HepG2 (cell line): ENCODE data around the gene S100A6. TPM values are rescaled to one million over a fixed set of nuclear protein-coding genes. Genes with fewer than 3 reads are reported as not detected.

Experiments
- DR1 ChIP-seq: sonication (generic); formaldehyde crosslinking; IDR thresholded peaks from 2 replicates; pipeline ENCODE4 v1.8.0; 2021; ENCODE audit warnings: mild to moderate bottlenecking, missing genetic modification reagents, inconsistent platforms
- HDAC2 ChIP-seq: sonication (generic); formaldehyde crosslinking; IDR thresholded peaks from 2 replicates; pipeline ENCODE4 v1.4.0; 2020; ENCODE audit warnings: missing genetic modification reagents
- HDAC6 ChIP-seq: fragments of 200-600 bp; sonication (generic); IDR thresholded peaks from 2 replicates; pipeline ENCODE4 v1.7.0; 2017; ENCODE audit warnings: mild to moderate bottlenecking, antibody characterized with exemption, low read length, low read depth
- KDM5A ChIP-seq: fragments of 200-600 bp; sonication (generic); IDR thresholded peaks from 2 replicates; pipeline ENCODE4 v1.7.0; 2018; ENCODE audit warnings: antibody characterized with exemption, mild to moderate bottlenecking, low read length, borderline replicate concordance
- NBN ChIP-seq: fragments of 450-650 bp; conservative IDR thresholded peaks from 2 replicates; pipeline ENCODE4 v1.6.1; 2017
- NR2F6 ChIP-seq, 2 experiments: IDR thresholded peaks; 2 replicates each; pipeline ENCODE4 v1.6.1; 2016; ENCODE audit warnings: antibody characterized with exemption in 1 of 2, mild to moderate bottlenecking in 1 of 2
- PHB2 ChIP-seq: fragments of 450-650 bp; IDR thresholded peaks from 2 replicates; pipeline ENCODE4 v1.6.1; 2018; ENCODE audit not compliant: partially characterized antibody
- SALL2 ChIP-seq: sonication (generic); formaldehyde crosslinking; IDR thresholded peaks from 2 replicates; pipeline ENCODE4 v1.8.1; 2023; ENCODE audit warnings: mild to moderate bottlenecking, missing genetic modification reagents, inconsistent platforms
- ZBTB25 ChIP-seq: IDR thresholded peaks from 2 replicates; pipeline ENCODE4 v1.6.1; 2018; ENCODE audit warnings: missing genetic modification reagents
- ZHX1 ChIP-seq: sonication (generic); formaldehyde crosslinking; IDR thresholded peaks from 2 replicates; pipeline ENCODE4 v1.8.1; 2022; ENCODE audit warnings: low read depth, mild to moderate bottlenecking, missing genetic modification reagents
- ZNF615 ChIP-seq: sonication (generic); formaldehyde crosslinking; IDR thresholded peaks from 2 replicates; pipeline ENCODE4 v1.5.0; 2020; ENCODE audit warnings: mild to moderate bottlenecking, missing genetic modification reagents, borderline replicate concordance
- ZNF674 ChIP-seq: sonication (generic); formaldehyde crosslinking; IDR thresholded peaks from 2 replicates; pipeline ENCODE4 v1.5.0; 2020; ENCODE audit warnings: low read depth, mild to moderate bottlenecking, missing genetic modification reagents
- ZNF776 ChIP-seq: sonication (generic); formaldehyde crosslinking; IDR thresholded peaks from 2 replicates; pipeline ENCODE4 v1.4.0; 2020; ENCODE audit warnings: mild to moderate bottlenecking, missing genetic modification reagents
- polyA plus RNA-seq, 8 experiments: library from polyadenylated mRNA; depleted of rRNA in 3 of 8; stranded (reverse) in 7 of 8; unstranded in 1 of 8; fragments of >200 nt; fragmentation: Illumina TruSeq in 4 of 8; extraction: Trizol in 4 of 8; gene quantifications; 2 replicates each; pipeline versions ENCODE4 v1.2.1 to v1.2.3, GENCODE V29; 2011 to 2016; ENCODE audit warnings: low read depth in 4 of 8, missing spikeins in 1 of 8, mixed read lengths in 1 of 8; ENCODE audit not compliant: insufficient read depth in 1 of 8
- total RNA-seq, 5 experiments: library from RNA; depleted of rRNA; stranded (reverse); fragments of >200 nt; fragmentation: Illumina TruSeq; extraction: Trizol; gene quantifications; 2 replicates each; pipeline ENCODE4 v1.2.3, GENCODE V29; 2016; ENCODE audit warnings: low read depth in 1 of 5
- TF ChIP-seq, protein P1 (sequence below): sonication (generic); formaldehyde crosslinking; IDR thresholded peaks from 2 replicates; pipeline ENCODE4 v1.4.0; 2020; ENCODE audit warnings: mild to moderate bottlenecking, missing genetic modification reagents

S100A6 gene
- total and polyA plus RNA-seq, 2 of the 13 experiments (the other 11 are each of a cell fraction or from before 2014, with no cell fraction given) = 72.9 to 85.0 TPM

DNA sequence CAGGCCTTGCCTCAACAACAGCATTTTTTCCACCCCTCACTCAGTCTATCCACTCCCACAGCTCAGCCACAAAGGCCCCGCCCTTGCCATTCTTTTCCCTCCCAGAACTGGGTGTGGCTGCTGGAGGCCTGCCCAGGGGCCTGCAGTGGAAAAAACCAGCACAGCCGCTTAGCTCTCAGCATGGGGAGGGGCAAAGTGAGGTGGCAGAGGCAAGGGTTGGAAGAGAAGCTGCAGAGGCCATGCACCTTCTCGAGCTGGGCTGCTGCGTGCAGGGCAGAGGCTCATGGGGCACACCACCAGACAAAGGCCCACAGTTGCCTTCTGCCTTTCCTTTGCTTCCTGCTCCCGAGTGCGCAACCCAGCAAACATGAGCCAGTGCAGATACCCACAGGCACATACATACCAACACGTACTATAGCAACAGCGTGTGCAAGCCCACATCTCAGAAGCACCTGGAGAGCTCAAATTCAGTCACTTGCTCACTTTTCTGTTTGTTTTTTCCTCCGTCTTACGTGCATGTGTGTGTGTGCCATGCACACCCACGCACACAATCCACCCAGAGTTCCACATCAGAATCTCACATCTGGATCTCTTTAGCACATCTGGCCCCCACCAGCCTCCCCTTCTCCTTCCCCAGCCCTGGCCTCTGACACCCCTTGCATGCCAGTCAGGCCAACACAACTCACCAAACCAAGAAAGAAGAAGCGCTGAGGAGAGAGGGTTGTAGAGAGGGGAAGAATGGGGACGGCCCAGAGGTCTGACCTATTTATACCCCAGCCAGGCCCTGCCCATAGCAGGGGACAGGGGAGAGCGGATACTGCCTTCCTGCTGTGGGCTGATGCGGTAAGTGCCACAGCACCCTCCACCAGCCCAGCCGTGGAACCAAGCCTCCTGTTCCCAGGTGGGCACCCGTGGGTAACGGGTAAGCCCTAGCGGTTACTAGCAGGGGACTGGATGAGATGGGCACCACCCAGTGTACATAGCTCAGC lies 9.6 kb upstream of the S100A6 start, which contains the start of gene S100A4 (continued):
- TF ChIP-seq NR2F6 (IDR thresholded peaks at IDR 0.05) (no peak), NR2F6 (CRISPR knock-in tag; IDR thresholded peaks at IDR 0.05) (0 out of 2 replicates have a peak, but pooled peaks have one; percentile 32), NBN (no peak), ZHX1 (CRISPR knock-in tag) (0 out of 2 replicates have a peak, but pooled peaks have one; percentile 37), KDM5A (no peak), ZNF776 (no peak), PHB2 (no peak), DR1 (0 out of 2 replicates have a peak, but pooled peaks have one; percentile 50), ZNF615 (CRISPR knock-in tag) (no peak), HDAC6 (no peak), ZBTB25 (no peak), ZNF674 (CRISPR knock-in tag) (0 out of 2 replicates have a peak, but pooled peaks have one; percentile 64), SALL2 (CRISPR knock-in tag) (no peak), HDAC2 (CRISPR knock-in tag) (peak; percentile 48; the same call in 1 of the 2 replicates)
- TF ChIP-seq, protein P1, sequence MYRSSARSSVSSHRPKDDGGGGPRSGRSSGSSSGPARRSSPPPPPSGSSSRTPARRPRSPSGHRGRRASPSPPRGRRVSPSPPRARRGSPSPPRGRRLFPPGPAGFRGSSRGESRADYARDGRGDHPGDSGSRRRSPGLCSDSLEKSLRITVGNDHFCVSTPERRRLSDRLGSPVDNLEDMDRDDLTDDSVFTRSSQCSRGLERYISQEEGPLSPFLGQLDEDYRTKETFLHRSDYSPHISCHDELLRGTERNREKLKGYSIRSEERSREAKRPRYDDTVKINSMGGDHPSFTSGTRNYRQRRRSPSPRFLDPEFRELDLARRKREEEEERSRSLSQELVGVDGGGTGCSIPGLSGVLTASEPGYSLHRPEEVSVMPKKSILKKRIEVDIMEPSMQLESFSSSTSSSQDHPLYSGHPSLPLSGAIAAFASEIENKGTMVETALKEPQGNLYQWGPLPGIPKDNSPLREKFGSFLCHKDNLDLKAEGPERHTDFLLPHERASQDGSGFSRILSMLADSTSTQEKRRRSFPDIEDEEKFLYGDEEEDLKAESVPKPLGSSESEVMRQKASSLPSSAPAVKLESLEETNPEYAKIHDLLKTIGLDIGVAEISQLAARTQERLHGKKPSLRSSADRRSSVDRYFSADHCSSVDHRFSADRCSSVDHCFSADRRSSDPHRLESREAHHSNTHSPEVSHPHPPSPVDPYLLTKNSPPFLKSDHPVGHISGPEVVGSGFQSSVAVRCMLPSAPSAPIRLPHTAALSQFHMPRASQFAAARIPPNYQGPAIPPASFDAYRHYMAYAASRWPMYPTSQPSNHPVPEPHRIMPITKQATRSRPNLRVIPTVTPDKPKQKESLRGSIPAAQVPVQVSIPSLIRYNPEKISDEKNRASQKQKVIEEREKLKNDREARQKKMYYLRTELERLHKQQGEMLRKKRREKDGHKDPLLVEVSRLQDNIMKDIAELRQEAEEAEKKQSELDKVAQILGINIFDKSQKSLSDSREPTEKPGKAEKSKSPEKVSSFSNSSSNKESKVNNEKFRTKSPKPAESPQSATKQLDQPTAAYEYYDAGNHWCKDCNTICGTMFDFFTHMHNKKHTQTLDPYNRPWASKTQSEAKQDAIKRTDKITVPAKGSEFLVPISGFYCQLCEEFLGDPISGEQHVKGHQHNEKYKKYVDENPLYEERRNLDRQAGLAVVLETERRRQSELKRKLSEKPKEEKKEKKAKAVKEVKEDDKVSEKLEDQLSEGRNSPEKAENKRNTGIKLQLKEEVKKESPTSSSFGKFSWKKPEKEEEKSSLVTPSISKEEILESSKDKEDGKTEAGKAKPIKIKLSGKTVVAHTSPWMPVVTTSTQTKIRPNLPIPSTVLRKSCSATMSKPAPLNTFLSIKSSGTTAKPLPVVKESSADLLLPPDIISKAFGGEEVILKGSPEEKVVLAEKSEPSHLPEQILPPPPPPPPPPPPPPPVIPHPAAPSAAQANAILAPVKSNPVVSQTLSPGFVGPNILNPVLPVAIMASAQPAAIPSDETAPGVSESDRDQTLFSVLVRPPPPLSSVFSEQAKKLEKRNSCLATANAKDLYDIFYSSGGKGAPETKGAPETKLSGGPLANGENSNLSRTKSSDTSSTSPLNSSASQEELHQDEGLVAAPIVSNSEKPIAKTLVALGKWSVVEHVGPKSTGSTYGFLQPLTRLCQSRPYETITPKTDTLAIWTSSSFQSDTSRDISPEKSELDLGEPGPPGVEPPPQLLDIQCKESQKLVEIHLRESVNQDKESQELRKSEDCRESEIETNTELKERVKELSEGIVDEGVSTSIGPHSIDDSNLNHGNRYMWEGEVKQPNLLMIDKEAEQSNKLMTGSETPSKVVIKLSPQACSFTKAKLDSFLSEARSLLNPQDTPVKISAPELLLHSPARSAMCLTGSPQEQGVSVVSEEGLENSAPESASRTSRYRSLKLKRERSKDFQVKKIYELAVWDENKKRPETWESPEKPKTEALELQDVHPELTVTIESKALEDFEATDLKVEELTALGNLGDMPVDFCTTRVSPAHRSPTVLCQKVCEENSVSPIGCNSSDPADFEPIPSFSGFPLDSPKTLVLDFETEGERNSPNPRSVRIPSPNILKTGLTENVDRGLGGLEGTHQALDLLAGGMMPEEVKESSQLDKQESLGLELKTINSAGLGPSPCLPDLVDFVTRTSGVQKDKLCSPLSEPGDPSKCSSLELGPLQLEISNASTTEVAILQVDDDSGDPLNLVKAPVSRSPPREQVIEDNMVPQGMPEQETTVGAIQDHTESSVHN = no peak
